Neural crest cell (in vitro differentiated cells): ENCODE measurements around the gene SHISAL1. TPM values are rescaled to one million over a fixed set of nuclear protein-coding genes. Genes with fewer than 3 reads are reported as not detected.

Experiments
- DNase-seq: peaks from one replicate; pipeline ENCODE4 v3.0.0; 2021; ENCODE audit warnings: low read depth, mixed read lengths, low spot score
- H3K27ac Mint-ChIP-seq: one replicate; pipeline ENCODE4 v1.8.0; 2021; ENCODE audit warnings: mild to moderate bottlenecking, mixed read lengths; ENCODE audit not compliant: unreplicated experiment
- H3K27me3 Mint-ChIP-seq: 2 replicates; pipeline ENCODE4 v1.8.0; 2021; ENCODE audit warnings: low read depth, mild to moderate bottlenecking, mixed read lengths
- H3K36me3 Mint-ChIP-seq: 2 replicates; pipeline ENCODE4 v1.8.0; 2021; ENCODE audit warnings: low read depth, mild to moderate bottlenecking, mixed read lengths
- H3K4me1 Mint-ChIP-seq: 2 replicates; pipeline ENCODE4 v1.8.0; 2021; ENCODE audit warnings: mixed read lengths
- H3K4me3 Mint-ChIP-seq: one replicate; pipeline ENCODE4 v1.8.0; 2021; ENCODE audit warnings: mild to moderate bottlenecking, mixed read lengths
- H3K9me3 Mint-ChIP-seq: 2 replicates; pipeline ENCODE4 v1.8.0; 2021; ENCODE audit warnings: mixed read lengths
- CTCF ChIP-seq: fragments of 200-600 bp; sonication (generic); conservative IDR thresholded peaks from 2 replicates; pipeline ENCODE4 v1.5.0; 2021; ENCODE audit warnings: antibody characterized with exemption, mild to moderate bottlenecking
- total RNA-seq: library from RNA; stranded (reverse); gene quantifications from 2 replicates; pipeline ENCODE4 v1.2.1, GENCODE V29; 2021

Gene SHISAL1
- total RNA-seq, 1 donor from 2014 or later: 4.2 TPM

- no peak for DNase-seq
- no peak for TF ChIP-seq CTCF
- no peak overlapping the region for H3K27ac Mint-ChIP-seq
- peaks cover 15% of the 10 kb centered on the region for H3K27me3 Mint-ChIP-seq
- no peaks in the 10 kb centered on the region for H3K4me1 Mint-ChIP-seq
- H3K9me3 Mint-ChIP-seq: peaks cover under 1% of the 10 kb centered on the region
- H3K36me3 Mint-ChIP-seq: peaks cover under 1% of the 10 kb centered on the region
- no peak overlapping the region for H3K4me3 Mint-ChIP-seq
Measured at GRCh38 chr22:44224166-44224565, 88.6 kb downstream of the SHISAL1 start.

GRCh38 chr22:44221710-44222475, 90.9 kb downstream of the SHISAL1 start:
- H3K4me1 Mint-ChIP-seq: no peaks in the 10 kb centered on the region
- H3K27ac Mint-ChIP-seq: no peak overlapping the region
- H3K9me3 Mint-ChIP-seq: no peaks in the 10 kb centered on the region
- no peak for DNase-seq
- TF ChIP-seq CTCF: no peak
- no peaks in the 10 kb centered on the region for H3K36me3 Mint-ChIP-seq
- no peak overlapping the region for H3K4me3 Mint-ChIP-seq
- peaks cover 15% of the 10 kb centered on the region for H3K27me3 Mint-ChIP-seq

GRCh38 chr22:44220727-44221680, 91.7 kb downstream of the SHISAL1 start:
- TF ChIP-seq CTCF: no peak
- H3K9me3 Mint-ChIP-seq: no peaks in the 10 kb centered on the region
- no peak for DNase-seq
- H3K36me3 Mint-ChIP-seq: no peaks in the 10 kb centered on the region
- no peaks in the 10 kb centered on the region for H3K4me1 Mint-ChIP-seq
- no peak overlapping the region for H3K27ac Mint-ChIP-seq
- H3K4me3 Mint-ChIP-seq: no peak overlapping the region
- H3K27me3 Mint-ChIP-seq: peaks cover 15% of the 10 kb centered on the region

- TF ChIP-seq CTCF: no peak
- no peaks in the 10 kb centered on the region for H3K36me3 Mint-ChIP-seq
- DNase-seq: no peak
- no peak overlapping the region for H3K4me3 Mint-ChIP-seq
- H3K27me3 Mint-ChIP-seq: peaks cover 7% of the 10 kb centered on the region
- no peak overlapping the region for H3K27ac Mint-ChIP-seq
- no peaks in the 10 kb centered on the region for H3K4me1 Mint-ChIP-seq
- no peaks in the 10 kb centered on the region for H3K9me3 Mint-ChIP-seq
Measured at GRCh38 chr22:44219101-44219870, 93.5 kb downstream of the SHISAL1 start.

- Mint-ChIP-seq H3K4me1 (no peaks in the 10 kb centered on the region), H3K27ac (no peak overlapping the region), H3K36me3 (no peaks in the 10 kb centered on the region), H3K27me3 (no peaks in the 10 kb centered on the region), H3K4me3 (no peak overlapping the region), H3K9me3 (no peaks in the 10 kb centered on the region)
- DNase-seq: no peak
- no peak for TF ChIP-seq CTCF
Measured at GRCh38 chr22:44218071-44218470, 94.7 kb downstream of the SHISAL1 start.
